Measurements from ENCODE around the gene SLC9A8.

SLC9A8 gene

DNA sequence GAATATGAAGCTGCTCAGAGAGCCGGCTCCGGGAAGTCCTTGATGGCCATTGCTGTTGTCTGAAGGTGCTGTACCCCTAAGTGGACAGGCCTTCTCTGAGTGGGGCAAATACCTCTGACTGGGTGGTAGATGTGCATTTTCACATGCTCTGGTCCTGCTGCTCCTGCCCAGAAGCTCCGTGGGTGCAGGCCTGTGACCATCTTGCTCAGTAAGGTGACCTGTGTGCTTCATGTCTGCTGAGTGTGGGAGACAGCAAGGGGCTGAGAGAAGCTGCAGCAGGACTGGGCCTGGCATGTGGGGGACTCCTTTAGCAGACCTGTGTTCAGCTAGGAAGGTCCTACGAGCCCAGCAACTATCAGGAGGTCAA, 97.7 kb downstream of the SLC9A8 start:
- in situ Hi-C loops (cut with MboI; ENCODE audit: low sequenced_read_pairs) = no loop called here

- in situ Hi-C loops (cut with MboI; ENCODE audit: low sequenced_read_pairs) = no loop called here
These were observed 100.9 kb downstream of the SLC9A8 start for GRCh38 chr20:49913399-49914047.

DNA sequence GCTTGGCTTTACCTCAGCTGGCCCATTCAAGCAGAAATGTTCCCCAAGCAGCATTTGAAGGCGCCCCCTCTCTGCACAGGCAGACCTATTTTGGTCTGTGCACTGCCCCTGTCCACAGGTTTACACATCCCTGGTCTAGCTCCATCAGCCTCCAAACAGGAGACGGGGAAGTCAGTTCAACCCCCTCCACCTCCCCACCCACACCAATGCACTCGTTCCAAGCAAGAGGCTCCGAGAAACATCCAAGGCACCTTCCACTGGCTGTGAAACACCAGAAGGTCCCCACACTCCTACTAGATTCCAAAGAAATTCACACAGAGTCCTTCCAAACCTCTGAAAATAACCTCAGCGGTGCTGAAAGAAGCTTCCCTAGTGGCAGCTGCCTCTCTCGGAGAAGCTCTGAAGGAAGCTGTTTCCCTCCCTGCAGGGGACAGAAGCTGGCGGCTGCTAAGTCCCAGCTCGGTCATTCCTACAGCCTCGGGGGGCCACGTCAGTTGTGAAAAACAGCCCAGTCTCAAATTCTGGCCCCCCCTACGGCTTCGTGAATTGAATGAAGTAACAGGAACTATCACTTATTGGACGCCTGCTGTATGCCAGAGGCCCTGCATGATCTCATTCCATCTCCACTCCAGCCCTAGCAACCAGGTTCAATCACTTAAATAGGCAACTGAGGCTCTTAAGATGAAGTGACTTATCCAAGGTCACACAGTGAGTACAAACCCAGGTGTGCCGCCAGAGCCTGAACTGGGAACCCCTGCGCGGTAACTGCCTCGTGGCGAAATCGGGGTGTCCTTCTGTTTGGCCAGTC, 101.9 kb downstream of the SLC9A8 start:
- in situ Hi-C loops (cut with MboI; ENCODE audit: low sequenced_read_pairs) = no loop called here

GRCh38 chr20:49915118-49915379, 102.4 kb downstream of the SLC9A8 start:
- in situ Hi-C loops (cut with MboI; ENCODE audit: low sequenced_read_pairs) = no loop called here

DNA sequence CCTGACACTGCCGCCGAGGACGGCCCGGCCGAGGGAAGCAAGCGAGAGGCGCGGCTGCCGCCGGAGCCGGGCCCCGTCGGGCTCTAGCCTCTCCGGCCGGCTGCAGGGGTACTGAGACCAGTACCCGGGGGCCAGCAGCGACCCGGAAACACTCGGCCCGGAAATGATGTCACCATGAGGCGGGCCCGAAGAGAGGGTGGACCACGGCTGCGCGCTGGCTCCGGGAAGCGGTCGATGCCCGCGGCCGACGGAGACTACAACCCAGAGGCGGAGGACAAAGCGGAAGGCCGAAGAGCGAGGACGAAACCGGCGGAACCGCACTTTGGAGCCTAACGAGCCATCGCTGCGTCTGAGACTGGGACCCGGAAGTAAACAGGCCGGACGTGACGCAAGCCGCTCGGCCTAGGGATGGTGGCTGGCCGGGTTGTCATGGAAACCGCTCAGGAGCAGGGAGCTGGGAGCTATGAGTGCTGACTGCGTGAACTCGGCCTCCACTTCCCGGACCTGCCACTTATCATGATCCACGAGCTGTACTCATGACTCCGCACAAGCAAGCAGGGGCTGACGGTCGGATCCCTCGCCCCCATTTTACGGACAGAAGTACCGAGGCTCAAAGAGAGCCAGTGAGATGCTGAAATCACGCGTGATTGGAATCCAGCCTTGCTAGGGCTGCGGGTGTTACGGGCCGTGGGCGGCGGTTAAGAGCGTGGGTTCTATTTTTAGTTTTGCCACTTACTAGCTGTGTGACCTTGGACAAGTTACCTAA, 102.9 kb downstream of the SLC9A8 start, which contains the start of gene SPATA2:
SPATA2 (minus strand) TSS at position 150 of the 766 bp plus-strand sequence. CDS start 7,039 bp downstream, outside the sequence.
- in situ Hi-C loops (cut with MboI; ENCODE audit: low sequenced_read_pairs) = no loop called here

DNA sequence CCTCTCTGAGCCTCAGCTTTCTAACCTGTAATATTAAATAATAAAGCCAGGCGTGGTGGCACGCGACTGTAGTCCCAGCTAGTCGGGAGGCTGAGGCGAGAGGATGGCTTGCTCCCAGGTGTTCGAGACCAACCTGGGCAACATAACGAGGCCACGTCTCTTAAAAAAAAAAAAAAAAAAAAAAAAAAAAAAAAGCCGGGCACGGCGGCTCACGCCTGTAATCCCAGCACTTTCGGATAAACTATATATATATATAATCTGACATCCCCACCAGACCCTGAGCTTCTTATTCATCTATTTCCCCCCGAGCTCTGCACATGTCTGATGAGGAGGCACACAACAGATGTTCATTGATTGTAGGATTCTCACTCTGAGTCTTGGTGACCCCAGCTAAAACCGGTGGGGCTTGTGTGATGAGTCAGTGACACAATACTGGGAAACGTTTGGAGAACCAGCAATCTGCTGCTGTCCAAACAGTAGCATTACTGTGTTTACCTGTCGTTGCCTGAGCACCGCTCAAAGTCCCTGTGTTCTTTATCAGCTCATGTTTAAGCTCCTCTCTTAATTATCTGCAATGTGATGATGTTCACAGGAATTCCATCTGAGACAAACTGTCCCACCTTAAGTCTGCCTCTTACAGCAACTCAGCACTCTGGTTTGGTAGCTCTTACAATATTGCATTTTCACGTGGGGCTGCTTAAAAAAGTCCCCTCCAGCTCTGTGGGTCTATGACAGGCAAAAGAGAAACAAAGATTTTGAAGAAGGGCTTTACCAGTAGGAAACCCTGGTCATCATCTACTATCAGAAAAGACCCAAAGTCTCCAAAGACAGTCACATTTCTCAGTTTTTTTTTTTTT, 103.7 kb downstream of the SLC9A8 start:
- in situ Hi-C loops (cut with MboI; ENCODE audit: low sequenced_read_pairs) = no loop called here

- in situ Hi-C loops (cut with MboI; ENCODE audit: low sequenced_read_pairs) = no loop called here
These were observed 105.8 kb downstream of the SLC9A8 start for GRCh38 chr20:49918446-49918845.

- in situ Hi-C loops (cut with MboI; ENCODE audit: low sequenced_read_pairs) = no loop called here
These were observed 106.4 kb downstream of the SLC9A8 start for GRCh38 chr20:49919009-49919408.

- in situ Hi-C loops (cut with MboI; ENCODE audit: low sequenced_read_pairs) = no loop called here
These were observed 106.8 kb downstream of the SLC9A8 start for GRCh38 chr20:49919461-49919860.

DNA sequence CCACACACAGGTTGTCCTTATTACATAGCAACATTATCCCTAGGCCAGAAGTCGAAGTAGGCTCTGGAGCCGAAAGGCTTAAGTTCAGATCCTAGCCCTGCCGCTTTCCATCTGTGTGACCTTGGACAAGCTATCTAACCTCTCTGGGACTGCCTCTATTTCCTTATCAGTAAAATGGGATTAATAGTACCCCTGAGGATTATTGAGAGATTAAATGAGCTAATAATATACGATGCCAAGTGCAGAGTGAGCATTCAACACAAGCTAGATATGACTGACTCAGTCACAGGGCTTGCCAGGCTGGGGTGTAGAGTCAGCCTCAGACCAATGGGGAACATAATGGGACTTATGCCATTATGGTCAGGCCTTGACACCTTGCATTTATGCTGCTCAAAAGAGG, 111.6 kb downstream of the SLC9A8 start:
- in situ Hi-C loops (cut with MboI; ENCODE audit: low sequenced_read_pairs) = no loop called here

DNA sequence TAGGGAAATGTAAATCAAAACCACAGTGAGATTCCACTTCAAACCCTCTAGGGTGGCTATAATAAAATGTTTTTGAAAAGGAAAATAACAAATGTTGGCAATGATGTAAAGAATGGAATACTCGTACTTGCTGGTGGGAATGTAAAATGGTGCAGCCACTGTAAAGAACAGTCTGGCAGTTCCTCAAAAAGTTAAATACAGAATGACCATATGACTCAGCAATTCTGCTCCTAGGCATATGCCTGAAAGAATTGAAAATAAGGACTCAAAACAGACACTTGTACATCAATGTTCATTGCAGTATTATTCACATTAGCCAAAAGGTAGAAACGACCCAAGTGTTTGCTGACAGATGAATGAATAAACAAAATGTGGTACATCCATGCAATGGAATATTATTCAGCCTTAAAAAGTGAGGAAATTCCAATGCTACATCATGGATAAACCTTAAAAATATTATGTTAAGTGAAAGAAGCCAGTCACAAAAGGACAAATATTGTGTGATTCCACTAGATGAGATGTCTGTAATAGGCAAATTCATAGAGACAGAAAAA, 113.3 kb downstream of the SLC9A8 start:
- in situ Hi-C loops (cut with MboI; ENCODE audit: low sequenced_read_pairs) = no loop called here

DNA sequence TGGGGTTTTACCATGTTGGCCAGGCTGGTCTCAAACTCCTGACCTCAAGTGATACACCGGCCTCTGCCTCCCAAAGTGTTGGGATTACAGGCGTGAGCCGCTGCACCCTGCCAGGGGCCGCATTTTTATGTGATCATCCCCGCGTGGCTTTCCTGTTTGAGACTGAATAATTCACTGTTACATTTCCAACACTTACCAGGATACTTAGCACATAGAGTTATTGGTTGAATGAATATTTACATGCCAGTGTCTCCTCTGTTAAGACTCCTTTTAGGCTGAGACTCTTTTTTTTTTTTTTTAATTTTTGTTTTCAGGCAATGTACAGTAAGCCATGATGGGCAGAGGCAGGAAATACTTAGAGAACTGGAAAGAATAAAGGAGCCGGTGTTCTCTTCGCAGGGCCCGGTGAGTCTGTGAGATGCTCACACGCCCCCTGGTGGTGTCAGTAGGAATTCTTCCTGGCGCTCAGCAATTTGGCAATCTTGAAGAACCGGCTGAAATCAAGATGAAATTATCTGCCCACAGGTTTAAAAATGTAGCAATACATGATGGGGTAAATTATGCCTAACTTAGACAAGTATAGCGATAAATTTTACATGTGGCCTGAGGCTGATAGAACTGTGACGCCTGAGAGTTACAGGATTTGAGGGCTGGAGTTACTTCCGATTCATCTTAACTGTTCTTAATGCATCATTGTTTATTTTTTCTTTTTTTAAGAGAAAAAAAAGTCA, 115.9 kb downstream of the SLC9A8 start:
- in situ Hi-C loops (cut with MboI; ENCODE audit: low sequenced_read_pairs) = no loop called here

GRCh38 chr20:49929142-49929494, 116.5 kb downstream of the SLC9A8 start:
- in situ Hi-C loops (cut with MboI; ENCODE audit: low sequenced_read_pairs) = no loop called here

GRCh38 chr20:49935746-49936152, 123.1 kb downstream of the SLC9A8 start:
- in situ Hi-C loops (cut with MboI; ENCODE audit: low sequenced_read_pairs) = no loop called here

GRCh38 chr20:49936153-49937026, 123.8 kb downstream of the SLC9A8 start, which contains the start of gene RNF114:
TSS of gene RNF114 (plus strand) at chr20:49936397. CDS start at chr20:49936413, 16 bp downstream.
- in situ Hi-C loops (cut with MboI; ENCODE audit: low sequenced_read_pairs) = no loop called here

GRCh38 chr20:49937027-49937929, 124.7 kb downstream of the SLC9A8 start:
- in situ Hi-C loops (cut with MboI; ENCODE audit: low sequenced_read_pairs) = no loop called here

DNA sequence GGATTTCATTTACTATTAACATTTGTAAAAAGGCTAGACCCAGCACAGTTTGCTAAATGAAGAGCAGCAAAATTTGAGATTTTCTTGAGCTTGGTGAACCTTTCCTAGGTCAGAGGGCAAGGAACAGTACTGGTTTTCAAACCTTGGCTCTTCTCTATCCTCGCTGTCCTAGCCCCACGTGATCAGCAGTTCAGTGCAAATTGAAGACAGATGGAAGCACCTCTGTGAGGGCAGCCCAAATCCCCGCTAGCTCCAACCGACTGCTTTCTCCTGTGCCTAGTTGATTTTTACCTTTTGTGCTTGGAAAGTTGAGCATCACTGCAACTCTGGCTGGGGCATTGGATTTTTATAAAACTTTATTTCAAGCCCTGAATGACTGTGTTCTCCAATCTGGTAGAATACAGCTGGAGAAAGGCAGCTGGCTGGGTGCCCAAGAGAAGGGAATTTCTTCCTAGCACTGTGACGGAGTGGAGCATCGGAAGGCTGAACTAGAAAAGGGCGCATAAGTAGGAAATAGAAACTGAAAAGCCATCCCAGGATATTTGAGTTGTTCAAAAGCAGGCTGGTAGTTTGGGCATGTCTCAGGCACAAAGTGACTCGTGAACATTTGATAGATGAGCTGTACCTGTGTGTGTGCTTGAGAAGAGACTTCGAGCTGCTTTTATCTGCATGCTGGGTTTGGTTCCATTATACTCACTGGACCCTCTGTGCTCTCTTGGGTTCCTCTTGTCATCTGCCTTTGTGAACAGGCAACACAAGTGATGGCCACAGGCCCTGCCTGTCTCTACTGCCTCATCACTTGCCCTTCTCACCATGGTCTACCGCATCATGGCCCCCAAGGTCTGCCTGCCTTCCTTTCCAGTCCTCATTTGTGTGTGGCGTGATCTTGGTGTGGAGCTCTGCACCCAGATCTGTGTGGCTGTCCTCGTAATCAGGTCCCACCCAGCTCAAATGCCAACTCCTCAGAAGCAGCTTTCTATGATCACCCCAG, 125.8 kb downstream of the SLC9A8 start:
- in situ Hi-C loops (cut with MboI; ENCODE audit: low sequenced_read_pairs) = no loop called here

All from HL-60/S4 (cell line).